HG03457 (cell line): ENCODE data around the gene EXOC3L4.

Experiments used
- ATAC-seq: cut with Tn5 transposase; IDR thresholded peaks from one replicate; pipeline ENCODE4 v1.9.1; 2021; ENCODE audit warnings: moderate number of reproducible peaks; ENCODE audit not compliant: unreplicated experiment

EXOC3L4 gene

GRCh38 chr14:103090481-103091020 is 4.0 kb upstream of the EXOC3L4 start:
- ATAC-seq = no peak

GRCh38 chr14:103091041-103091882 is 3.3 kb upstream of the EXOC3L4 start:
- ATAC-seq = no peak

- ATAC-seq = no peak
Observed at GRCh38 chr14:103091883-103092222, 2.7 kb upstream of the EXOC3L4 start.

GRCh38 chr14:103093856-103094405 is 594 bp upstream of the EXOC3L4 start:
- no peak for ATAC-seq

- no peak for ATAC-seq
Observed at GRCh38 chr14:103095210-103095778, 769 bp downstream of the EXOC3L4 start.

GRCh38 chr14:103096387-103096786 is 1.9 kb downstream of the EXOC3L4 start:
- no peak for ATAC-seq

GRCh38 chr14:103097244-103097993 is 2.9 kb downstream of the EXOC3L4 start:
- no peak for ATAC-seq

- no peak for ATAC-seq
Observed at GRCh38 chr14:103097994-103098957, 3.8 kb downstream of the EXOC3L4 start.

GRCh38 chr14:103099081-103099732 is 4.7 kb downstream of the EXOC3L4 start:
- no peak for ATAC-seq

- ATAC-seq = no peak
Observed at GRCh38 chr14:103099733-103100280, 5.3 kb downstream of the EXOC3L4 start.

- ATAC-seq = no peak
Observed at GRCh38 chr14:103100281-103101121, 6.0 kb downstream of the EXOC3L4 start.

- ATAC-seq = no peak
Observed at GRCh38 chr14:103101257-103101962, 6.9 kb downstream of the EXOC3L4 start.

GRCh38 chr14:103101963-103102688 is 7.6 kb downstream of the EXOC3L4 start:
- no peak for ATAC-seq

GRCh38 chr14:103102689-103103260 is 8.2 kb downstream of the EXOC3L4 start:
- ATAC-seq = no peak

- no peak for ATAC-seq
Observed at GRCh38 chr14:103103461-103104388, 9.2 kb downstream of the EXOC3L4 start.

- no peak for ATAC-seq
Observed at GRCh38 chr14:103104389-103104653, 9.8 kb downstream of the EXOC3L4 start.
